ENCODE data around the gene ITGB3.
A peak's percentile ranks its signal among the peaks of the same experiment; 100 is the strongest.

The ITGB3 gene

GRCh38 chr17:47243737-47244598 is 9.7 kb upstream of the ITGB3 start:
- H3K9ac ChIP-seq (ENCODE audit: low read depth, low read length), result no peak overlapping the region
- no peaks in the 10 kb centered on the region for H3K36me3 ChIP-seq (ENCODE audit: insufficient read depth, low read length)
- H3K4me1 ChIP-seq (ENCODE audit: insufficient read depth, low read length), result peaks cover 4% of the 10 kb centered on the region; the same call in 1 of the 2 replicates
- H3K9me3 ChIP-seq (ENCODE audit: control insufficient read depth, insufficient read depth, low read length), result no peaks in the 10 kb centered on the region

GRCh38 chr17:47244697-47245096 is 8.9 kb upstream of the ITGB3 start:
- peaks cover 4% of the 10 kb centered on the region; the same call in 1 of the 2 replicates for H3K4me1 ChIP-seq (ENCODE audit: insufficient read depth, low read length)
- no peaks in the 10 kb centered on the region for H3K9me3 ChIP-seq (ENCODE audit: control insufficient read depth, insufficient read depth, low read length)
- H3K36me3 ChIP-seq (ENCODE audit: insufficient read depth, low read length), result no peaks in the 10 kb centered on the region
- no peak overlapping the region for H3K9ac ChIP-seq (ENCODE audit: low read depth, low read length)

- H3K9me3 ChIP-seq (ENCODE audit: control insufficient read depth, insufficient read depth, low read length), result no peaks in the 10 kb centered on the region
- no peaks in the 10 kb centered on the region for H3K36me3 ChIP-seq (ENCODE audit: insufficient read depth, low read length)
- no peaks in the 10 kb centered on the region for H3K4me1 ChIP-seq (ENCODE audit: insufficient read depth, low read length)
- H3K9ac ChIP-seq (ENCODE audit: low read depth, low read length), result no peak overlapping the region
Measured at GRCh38 chr17:47246120-47246519, 7.5 kb upstream of the ITGB3 start.

- peaks cover 5% of the 10 kb centered on the region; the same call in 1 of the 2 replicates for H3K4me1 ChIP-seq (ENCODE audit: insufficient read depth, low read length)
- H3K36me3 ChIP-seq (ENCODE audit: insufficient read depth, low read length), result no peaks in the 10 kb centered on the region
- no peak overlapping the region for H3K9ac ChIP-seq (ENCODE audit: low read depth, low read length)
- no peaks in the 10 kb centered on the region for H3K9me3 ChIP-seq (ENCODE audit: control insufficient read depth, insufficient read depth, low read length)
Measured at GRCh38 chr17:47250855-47251254, 2.8 kb upstream of the ITGB3 start.

- no peak overlapping the region for H3K9ac ChIP-seq (ENCODE audit: low read depth, low read length)
- H3K9me3 ChIP-seq (ENCODE audit: control insufficient read depth, insufficient read depth, low read length), result no peaks in the 10 kb centered on the region
- H3K36me3 ChIP-seq (ENCODE audit: insufficient read depth, low read length), result no peaks in the 10 kb centered on the region
- peaks cover 5% of the 10 kb centered on the region; the same call in 1 of the 2 replicates for H3K4me1 ChIP-seq (ENCODE audit: insufficient read depth, low read length)
Measured at GRCh38 chr17:47251421-47251940, 2.1 kb upstream of the ITGB3 start.

- H3K9ac ChIP-seq (ENCODE audit: low read depth, low read length), result no peak overlapping the region
- H3K9me3 ChIP-seq (ENCODE audit: control insufficient read depth, insufficient read depth, low read length), result no peaks in the 10 kb centered on the region
- H3K4me1 ChIP-seq (ENCODE audit: insufficient read depth, low read length), result peaks cover 5% of the 10 kb centered on the region; the same call in 1 of the 2 replicates
- H3K36me3 ChIP-seq (ENCODE audit: insufficient read depth, low read length), result no peaks in the 10 kb centered on the region
Measured at GRCh38 chr17:47252209-47252608, 1.4 kb upstream of the ITGB3 start.

- H3K9ac ChIP-seq (ENCODE audit: low read depth, low read length), result peak overlapping the region; percentile 79; the same call in 1 of the 2 replicates
- H3K36me3 ChIP-seq (ENCODE audit: insufficient read depth, low read length), result no peaks in the 10 kb centered on the region
- no peaks in the 10 kb centered on the region for H3K9me3 ChIP-seq (ENCODE audit: control insufficient read depth, insufficient read depth, low read length)
- H3K4me1 ChIP-seq (ENCODE audit: insufficient read depth, low read length), result peaks cover 5% of the 10 kb centered on the region; the same call in 1 of the 2 replicates
Measured at GRCh38 chr17:47252766-47253512, 688 bp upstream of the ITGB3 start.

- Histone ChIP-seq H3K4me1 (ENCODE audit: insufficient read depth, low read length) (peaks cover 5% of the 10 kb centered on the region; the same call in 1 of the 2 replicates), H3K9me3 (ENCODE audit: control insufficient read depth, insufficient read depth, low read length) (no peaks in the 10 kb centered on the region), H3K36me3 (ENCODE audit: insufficient read depth, low read length) (no peaks in the 10 kb centered on the region), H3K9ac (ENCODE audit: low read depth, low read length) (peak overlapping the region; percentile 79; the same call in 1 of the 2 replicates)
Measured at GRCh38 chr17:47254403-47254943, 846 bp downstream of the ITGB3 start.

GRCh38 chr17:47257651-47258339 is 4.2 kb downstream of the ITGB3 start:
- Histone ChIP-seq H3K36me3 (ENCODE audit: insufficient read depth, low read length) (no peaks in the 10 kb centered on the region), H3K9ac (ENCODE audit: low read depth, low read length) (no peak overlapping the region), H3K4me1 (ENCODE audit: insufficient read depth, low read length) (no peaks in the 10 kb centered on the region), H3K9me3 (ENCODE audit: control insufficient read depth, insufficient read depth, low read length) (no peaks in the 10 kb centered on the region)

- H3K4me1 ChIP-seq (ENCODE audit: insufficient read depth, low read length), result peaks cover 6% of the 10 kb centered on the region; the same call in 1 of the 2 replicates
- H3K9ac ChIP-seq (ENCODE audit: low read depth, low read length), result no peak overlapping the region
- no peaks in the 10 kb centered on the region for H3K36me3 ChIP-seq (ENCODE audit: insufficient read depth, low read length)
- H3K9me3 ChIP-seq (ENCODE audit: control insufficient read depth, insufficient read depth, low read length), result no peaks in the 10 kb centered on the region
Measured at GRCh38 chr17:47262586-47262985, 9.0 kb downstream of the ITGB3 start.

GRCh38 chr17:47264166-47264565 is 10.5 kb downstream of the ITGB3 start:
- no peak overlapping the region for H3K9ac ChIP-seq (ENCODE audit: low read depth, low read length)
- peaks cover 6% of the 10 kb centered on the region; the same call in 1 of the 2 replicates for H3K4me1 ChIP-seq (ENCODE audit: insufficient read depth, low read length)
- H3K36me3 ChIP-seq (ENCODE audit: insufficient read depth, low read length), result no peaks in the 10 kb centered on the region
- H3K9me3 ChIP-seq (ENCODE audit: control insufficient read depth, insufficient read depth, low read length), result no peaks in the 10 kb centered on the region

GRCh38 chr17:47265983-47266541 is 12.4 kb downstream of the ITGB3 start:
- Histone ChIP-seq H3K9ac (ENCODE audit: low read depth, low read length) (no peak overlapping the region), H3K36me3 (ENCODE audit: insufficient read depth, low read length) (no peaks in the 10 kb centered on the region), H3K4me1 (ENCODE audit: insufficient read depth, low read length) (peaks cover 6% of the 10 kb centered on the region; the same call in 1 of the 2 replicates), H3K9me3 (ENCODE audit: control insufficient read depth, insufficient read depth, low read length) (no peaks in the 10 kb centered on the region)

GRCh38 chr17:47266782-47267181 is 13.2 kb downstream of the ITGB3 start:
- H3K9ac ChIP-seq (ENCODE audit: low read depth, low read length), result no peak overlapping the region
- no peaks in the 10 kb centered on the region for H3K36me3 ChIP-seq (ENCODE audit: insufficient read depth, low read length)
- H3K9me3 ChIP-seq (ENCODE audit: control insufficient read depth, insufficient read depth, low read length), result no peaks in the 10 kb centered on the region
- peaks cover 6% of the 10 kb centered on the region; the same call in 1 of the 2 replicates for H3K4me1 ChIP-seq (ENCODE audit: insufficient read depth, low read length)

Measured in ES-I3 (cell line).